Gastrocnemius medialis (tissue), 4 donors: ENCODE measurements around the gene POU2F2.

Source experiments
- POLR2A ChIP-seq, 2 donors: fragments of 450-650 bp; IDR thresholded peaks; one replicate each; pipeline ENCODE4 v1.6.1; 2017; ENCODE audit warnings: antibody characterized with exemption in 2 of 2, mild to moderate bottlenecking in 2 of 2, moderate library complexity in 2 of 2
- TF ChIP-seq, protein P1 (sequence below), 5 experiments: fragments of 450-650 bp in 3 of 5; fragments of 200-600 bp in 2 of 5; sonication (generic) in 2 of 5; IDR thresholded peaks in 4 of 5; conservative IDR thresholded peaks in 1 of 5; 1 replicate in 4 of 5; 2 replicates in 1 of 5; pipeline ENCODE4 v1.5.1; 2016 to 2019; ENCODE audit warnings: antibody characterized with exemption in 5 of 5, mild to moderate bottlenecking in 3 of 5, moderate library complexity in 3 of 5

DNA sequence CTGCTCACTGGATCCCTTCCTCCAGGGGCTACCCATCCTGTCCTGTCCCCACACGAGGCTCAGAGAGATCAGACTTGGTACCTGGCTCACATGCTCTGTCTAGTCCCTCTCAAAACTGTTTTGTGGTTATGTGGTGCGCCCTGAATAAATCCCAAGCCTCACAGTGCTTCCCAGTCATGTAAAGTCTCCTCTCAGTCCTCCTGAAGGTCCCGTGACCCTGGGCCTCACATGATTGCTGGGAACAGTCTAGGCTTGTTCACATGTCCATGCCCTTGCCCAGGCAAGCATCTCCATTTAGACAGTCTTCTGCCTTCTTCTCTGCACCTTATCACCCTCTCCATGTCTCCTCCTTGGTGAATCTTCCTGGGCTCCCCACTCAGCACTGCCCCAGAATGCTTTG is 36.0 kb upstream of the POU2F2 start:
- no peak for TF ChIP-seq POLR2A (IDR thresholded peaks at IDR 0.05)
- TF ChIP-seq, protein P1, sequence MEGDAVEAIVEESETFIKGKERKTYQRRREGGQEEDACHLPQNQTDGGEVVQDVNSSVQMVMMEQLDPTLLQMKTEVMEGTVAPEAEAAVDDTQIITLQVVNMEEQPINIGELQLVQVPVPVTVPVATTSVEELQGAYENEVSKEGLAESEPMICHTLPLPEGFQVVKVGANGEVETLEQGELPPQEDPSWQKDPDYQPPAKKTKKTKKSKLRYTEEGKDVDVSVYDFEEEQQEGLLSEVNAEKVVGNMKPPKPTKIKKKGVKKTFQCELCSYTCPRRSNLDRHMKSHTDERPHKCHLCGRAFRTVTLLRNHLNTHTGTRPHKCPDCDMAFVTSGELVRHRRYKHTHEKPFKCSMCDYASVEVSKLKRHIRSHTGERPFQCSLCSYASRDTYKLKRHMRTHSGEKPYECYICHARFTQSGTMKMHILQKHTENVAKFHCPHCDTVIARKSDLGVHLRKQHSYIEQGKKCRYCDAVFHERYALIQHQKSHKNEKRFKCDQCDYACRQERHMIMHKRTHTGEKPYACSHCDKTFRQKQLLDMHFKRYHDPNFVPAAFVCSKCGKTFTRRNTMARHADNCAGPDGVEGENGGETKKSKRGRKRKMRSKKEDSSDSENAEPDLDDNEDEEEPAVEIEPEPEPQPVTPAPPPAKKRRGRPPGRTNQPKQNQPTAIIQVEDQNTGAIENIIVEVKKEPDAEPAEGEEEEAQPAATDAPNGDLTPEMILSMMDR (IDR thresholded peaks at IDR 0.05 in 4 of 5, conservative IDR thresholded peaks at IDR 0.05 in 1 of 5), result no peak
